ENCODE results near the gene PIK3CB.

Gene PIK3CB

DNA sequence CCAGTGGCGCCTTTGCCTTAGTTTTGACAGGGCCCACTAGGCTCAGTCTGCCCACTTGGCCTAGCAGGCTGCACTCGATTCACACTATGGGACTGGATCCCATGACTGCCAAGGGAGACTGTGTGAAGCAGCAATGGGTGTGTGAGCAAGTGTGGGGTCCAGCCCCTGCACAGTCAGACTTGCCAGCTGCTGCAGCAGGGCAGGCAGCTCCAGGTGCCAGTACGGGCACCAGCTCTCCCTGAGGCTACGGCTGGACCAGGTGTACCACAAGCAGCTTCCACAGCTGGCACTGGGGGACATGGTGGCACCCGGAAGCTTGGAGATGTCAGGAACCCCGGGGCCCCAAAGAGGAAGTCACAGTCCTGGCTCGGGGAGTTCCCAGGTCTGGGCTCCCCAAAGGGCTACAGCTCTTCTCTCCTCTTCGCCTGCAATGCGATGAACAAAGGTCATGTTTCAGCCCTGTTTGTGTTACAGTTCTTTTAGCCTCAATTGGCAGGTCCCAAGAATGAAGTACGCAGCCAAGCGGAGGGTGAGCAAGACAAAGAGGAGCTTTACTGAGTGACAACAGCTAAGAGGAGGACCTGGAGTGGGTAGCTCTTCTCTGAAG, 67.1 kb downstream of the PIK3CB start:
- Histone ChIP-seq H3K79me2 (ENCODE audit: insufficient read depth, low read length) (no peaks in the 10 kb centered on the region), H3K9ac (ENCODE audit: low read length) (no peak overlapping the region), H3K27ac (ENCODE audit: low read depth, low read length, poor library complexity, severe bottlenecking) (no peak overlapping the region), H3K36me3 (ENCODE audit: insufficient read depth, low read length) (peaks cover 32% of the 10 kb centered on the region), H4K20me1 (ENCODE audit: insufficient read depth, low read length) (no peaks in the 10 kb centered on the region), H3K9me2 (ENCODE audit: low read depth, low read length) (no peaks in the 10 kb centered on the region), H3K4me3 (ENCODE audit: low read depth, low read length, poor library complexity, severe bottlenecking) (no peak overlapping the region), H3K9me3 (ENCODE audit: low read length) (peaks cover 30% of the 10 kb centered on the region), H2AFZ (ENCODE audit: low read length) (no peak overlapping the region), H3K4me1 (ENCODE audit: insufficient read depth, low read length, severe bottlenecking) (no peaks in the 10 kb centered on the region), H3K4me2 (ENCODE audit: low read length) (no peak overlapping the region), H3K27me3 (ENCODE audit: insufficient read depth, low read length) (no peaks in the 10 kb centered on the region), H3F3A (ENCODE audit: insufficient read depth, low read length) (no peaks in the 10 kb centered on the region)
- TF ChIP-seq EZH2 (IDR thresholded peaks at IDR 0.05; ENCODE audit: borderline replicate concordance, low read length): no peak
- TF ChIP-seq, protein P1, sequence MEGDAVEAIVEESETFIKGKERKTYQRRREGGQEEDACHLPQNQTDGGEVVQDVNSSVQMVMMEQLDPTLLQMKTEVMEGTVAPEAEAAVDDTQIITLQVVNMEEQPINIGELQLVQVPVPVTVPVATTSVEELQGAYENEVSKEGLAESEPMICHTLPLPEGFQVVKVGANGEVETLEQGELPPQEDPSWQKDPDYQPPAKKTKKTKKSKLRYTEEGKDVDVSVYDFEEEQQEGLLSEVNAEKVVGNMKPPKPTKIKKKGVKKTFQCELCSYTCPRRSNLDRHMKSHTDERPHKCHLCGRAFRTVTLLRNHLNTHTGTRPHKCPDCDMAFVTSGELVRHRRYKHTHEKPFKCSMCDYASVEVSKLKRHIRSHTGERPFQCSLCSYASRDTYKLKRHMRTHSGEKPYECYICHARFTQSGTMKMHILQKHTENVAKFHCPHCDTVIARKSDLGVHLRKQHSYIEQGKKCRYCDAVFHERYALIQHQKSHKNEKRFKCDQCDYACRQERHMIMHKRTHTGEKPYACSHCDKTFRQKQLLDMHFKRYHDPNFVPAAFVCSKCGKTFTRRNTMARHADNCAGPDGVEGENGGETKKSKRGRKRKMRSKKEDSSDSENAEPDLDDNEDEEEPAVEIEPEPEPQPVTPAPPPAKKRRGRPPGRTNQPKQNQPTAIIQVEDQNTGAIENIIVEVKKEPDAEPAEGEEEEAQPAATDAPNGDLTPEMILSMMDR (IDR thresholded peaks at IDR 0.05; ENCODE audit: low read length): no peak

DNA sequence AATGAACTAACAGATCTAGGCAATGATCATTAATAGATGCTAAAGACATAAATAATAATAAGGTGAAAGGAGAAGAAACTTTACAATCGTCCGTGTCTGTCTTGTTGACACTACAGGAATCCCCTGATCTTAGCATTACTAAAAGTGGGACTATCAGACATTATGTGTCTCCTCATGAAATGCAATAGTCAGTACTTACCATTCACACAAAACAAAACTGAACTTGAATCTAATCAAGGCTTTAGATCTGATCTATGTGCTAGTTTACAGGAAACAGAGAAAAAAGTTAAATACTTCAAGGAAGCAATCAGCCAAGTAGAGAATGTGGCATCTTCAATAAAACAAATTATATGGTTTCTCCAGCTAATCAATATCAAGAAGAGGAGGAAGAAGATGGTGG, 73.7 kb downstream of the PIK3CB start:
- TF ChIP-seq EZH2 (IDR thresholded peaks at IDR 0.05; ENCODE audit: borderline replicate concordance, low read length): no peak
- TF ChIP-seq, protein P1 (IDR thresholded peaks at IDR 0.05; ENCODE audit: low read length): no peak
- H3F3A ChIP-seq (ENCODE audit: insufficient read depth, low read length): no peaks in the 10 kb centered on the region
- H3K4me1 ChIP-seq (ENCODE audit: insufficient read depth, low read length, severe bottlenecking): no peaks in the 10 kb centered on the region
- H3K36me3 ChIP-seq (ENCODE audit: insufficient read depth, low read length): peaks cover 13% of the 10 kb centered on the region
- no peak overlapping the region for H3K4me2 ChIP-seq (ENCODE audit: low read length)
- no peak overlapping the region for H3K27ac ChIP-seq (ENCODE audit: low read depth, low read length, poor library complexity, severe bottlenecking)
- no peaks in the 10 kb centered on the region for H3K79me2 ChIP-seq (ENCODE audit: insufficient read depth, low read length)
- H3K9ac ChIP-seq (ENCODE audit: low read length): no peak overlapping the region
- H3K9me3 ChIP-seq (ENCODE audit: low read length): no peaks in the 10 kb centered on the region
- no peaks in the 10 kb centered on the region for H3K9me2 ChIP-seq (ENCODE audit: low read depth, low read length)
- no peak overlapping the region for H3K4me3 ChIP-seq (ENCODE audit: low read depth, low read length, poor library complexity, severe bottlenecking)
- no peaks in the 10 kb centered on the region for H4K20me1 ChIP-seq (ENCODE audit: insufficient read depth, low read length)
- no peaks in the 10 kb centered on the region for H3K27me3 ChIP-seq (ENCODE audit: insufficient read depth, low read length)
- no peak overlapping the region for H2AFZ ChIP-seq (ENCODE audit: low read length)

DNA sequence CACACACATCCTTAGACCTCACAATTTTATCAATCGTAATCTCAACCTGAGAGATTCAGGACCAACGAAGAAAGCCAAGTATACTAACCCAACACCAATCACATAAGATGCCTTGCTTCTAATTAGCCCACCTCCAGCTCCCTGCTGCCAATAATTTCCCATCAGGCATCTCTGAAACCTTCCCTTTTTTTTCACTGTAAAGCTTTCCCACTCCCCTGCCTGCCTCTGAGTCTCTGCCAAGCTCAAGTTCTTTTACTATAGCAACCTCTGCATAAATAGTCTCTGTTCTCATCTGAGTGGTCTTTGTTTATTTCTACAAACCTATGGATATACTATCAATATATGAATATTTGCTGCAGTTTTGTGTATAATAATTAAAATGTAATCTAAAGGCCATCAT, 86.5 kb downstream of the PIK3CB start:
- TF ChIP-seq EZH2 (IDR thresholded peaks at IDR 0.05; ENCODE audit: borderline replicate concordance, low read length): no peak
- TF ChIP-seq, protein P1 (IDR thresholded peaks at IDR 0.05; ENCODE audit: low read length): no peak

More for the DNA sequence above, 86.5 kb downstream of the PIK3CB start:
- Histone ChIP-seq H3K9ac (ENCODE audit: low read length) (no peak overlapping the region), H3K4me3 (ENCODE audit: low read depth, low read length, poor library complexity, severe bottlenecking) (no peak overlapping the region), H3K27me3 (ENCODE audit: insufficient read depth, low read length) (no peaks in the 10 kb centered on the region), H2AFZ (ENCODE audit: low read length) (no peak overlapping the region), H4K20me1 (ENCODE audit: insufficient read depth, low read length) (no peaks in the 10 kb centered on the region), H3K36me3 (ENCODE audit: insufficient read depth, low read length) (peaks cover 7% of the 10 kb centered on the region), H3F3A (ENCODE audit: insufficient read depth, low read length) (no peaks in the 10 kb centered on the region), H3K4me2 (ENCODE audit: low read length) (no peak overlapping the region), H3K79me2 (ENCODE audit: insufficient read depth, low read length) (no peaks in the 10 kb centered on the region), H3K9me3 (ENCODE audit: low read length) (no peaks in the 10 kb centered on the region), H3K4me1 (ENCODE audit: insufficient read depth, low read length, severe bottlenecking) (no peaks in the 10 kb centered on the region), H3K9me2 (ENCODE audit: low read depth, low read length) (no peaks in the 10 kb centered on the region), H3K27ac (ENCODE audit: low read depth, low read length, poor library complexity, severe bottlenecking) (no peak overlapping the region)

Data from OCI-LY1 (cell line).